HCT116 (cell line): ENCODE data around the gene TIMM29. TPM values are rescaled to one million over a fixed set of nuclear protein-coding genes. Genes with fewer than 3 reads are reported as not detected.

ENCODE experiments used
- ATAC-seq: fragments of 200-7000 bp; cut with Tn5 transposase; 2 replicates; pipeline ENCODE4 v1.9.1; 2020; ENCODE audit warnings: mild to moderate bottlenecking, moderate library complexity
- BruUV-seq: library from RNA; stranded (reverse); fragments of 400-500 nt; replicated peaks from 2 replicates; lab custom pipeline; 2021; lab: Mats Ljungman, UMichigan
- CTCF ChIA-PET: fragments of 300-600 bp; sonication (Branson Sonifier 250); formaldehyde crosslinking; loops from one replicate; lab custom pipeline; 2021; ENCODE audit warnings: antibody characterized with exemption; lab: Charles Lee
- POLR2A ChIA-PET: fragments of 300-600, 350-600 bp; sonication (Branson Sonifier 250); formaldehyde crosslinking; loops from one replicate; lab custom pipeline; 2021; ENCODE audit warnings: antibody characterized with exemption; lab: Charles Lee
- RAD21 ChIA-PET, 2 experiments: fragments of 300-600 bp; sonication (Branson Sonifier 250); formaldehyde crosslinking; loops; one replicate each; lab custom pipeline; 2023; ENCODE audit warnings: low total read pairs in 2 of 2; ENCODE audit not compliant: uncharacterized antibody in 2 of 2, unreplicated experiment in 2 of 2, low non-redundant PET in 1 of 2; lab: Charles Lee
- DNase-seq: peaks from one replicate; pipeline ENCODE4 v3.0.0-alpha.2; 2010; ENCODE audit warnings: low read depth, low spot score
- H2AFZ ChIP-seq: fragments of 200-600 bp; shearing (Covaris generic), sonication (generic); 2 replicates; pipeline ENCODE4 v1.6.1; 2017; ENCODE audit warnings: low read depth, mixed run types, mixed read lengths, antibody characterized with exemption, low read length; ENCODE audit not compliant: poor library complexity, severe bottlenecking
- H3K27ac ChIP-seq: 2 replicates; pipeline ENCODE4 v1.5.1; 2012; ENCODE audit warnings: low read depth, low read length
- H3K27me3 ChIP-seq: fragments of 200-600 bp; sonication (generic); 2 replicates; pipeline ENCODE4 v1.6.1; 2016; ENCODE audit warnings: mixed run types, low read length, mixed read lengths; ENCODE audit not compliant: insufficient read depth
- H3K36me3 ChIP-seq, 2 experiments: fragments of 200-500 bp in 1 of 2; fragments of 200-600 bp in 1 of 2; sonication (Bioruptor generic) in 1 of 2; sonication (generic) in 1 of 2; 2 replicates each; pipeline versions ENCODE4 v1.5.1 to v1.6.1; 2014 to 2016; ENCODE audit warnings: low read length in 2 of 2, inconsistent platforms in 1 of 2, mixed read lengths in 1 of 2, mixed run types in 1 of 2; ENCODE audit not compliant: insufficient read depth in 2 of 2, control insufficient read depth in 1 of 2
- H3K4me1 ChIP-seq, 2 experiments: fragments of 200-600 bp in 1 of 2; sonication (generic) in 1 of 2; 2 replicates each; pipeline versions ENCODE4 v1.5.1 to v1.6.1; 2012 to 2017; ENCODE audit warnings: low read length in 2 of 2, inconsistent platforms in 1 of 2, mild to moderate bottlenecking in 1 of 2, mixed read lengths in 1 of 2, mixed run types in 1 of 2, moderate library complexity in 1 of 2; ENCODE audit not compliant: insufficient read depth in 2 of 2, control insufficient read depth in 1 of 2
- H3K4me2 ChIP-seq: fragments of 200-600 bp; sonication (generic); 2 replicates; pipeline ENCODE4 v1.6.1; 2017; ENCODE audit warnings: mixed run types, low read length, mixed read lengths
- H3K4me3 ChIP-seq, 2 experiments: fragments of 200-600 bp in 1 of 2; sonication (generic) in 1 of 2; replicated peaks in 1 of 2; 2 replicates each; pipeline ENCODE4 v1.5.1; 2011 to 2016; ENCODE audit warnings: low read length in 2 of 2, control low read depth in 1 of 2, low read depth in 1 of 2, mild to moderate bottlenecking in 1 of 2, mixed read lengths in 1 of 2, mixed run types in 1 of 2
- H3K79me2 ChIP-seq: fragments of 200-600 bp; sonication (generic); 2 replicates; pipeline ENCODE4 v1.6.1; 2017; ENCODE audit warnings: mild to moderate bottlenecking, mixed run types, low read length, moderate library complexity, mixed read lengths; ENCODE audit not compliant: insufficient read depth
- H3K9ac ChIP-seq: fragments of 200-600 bp; sonication (generic); 2 replicates; pipeline ENCODE4 v1.6.1; 2016; ENCODE audit warnings: low read length, mixed read lengths
- H3K9me2 ChIP-seq: fragments of 200-600 bp; sonication (generic), shearing (Covaris generic); 2 replicates; pipeline ENCODE4 v1.6.1; 2017; ENCODE audit warnings: mixed run types, mild to moderate bottlenecking, moderate library complexity; ENCODE audit not compliant: insufficient read depth
- H3K9me3 ChIP-seq, 2 experiments: fragments of 200-500 bp in 1 of 2; fragments of 200-600 bp in 1 of 2; sonication (Bioruptor generic) in 1 of 2; sonication (generic) in 1 of 2; 2 replicates each; pipeline ENCODE4 v1.6.1; 2014 to 2017; ENCODE audit warnings: low read length in 2 of 2, mixed read lengths in 2 of 2, inconsistent platforms in 1 of 2, low read depth in 1 of 2, mild to moderate bottlenecking in 1 of 2, mixed run types in 1 of 2, moderate library complexity in 1 of 2; ENCODE audit not compliant: control insufficient read depth in 1 of 2, insufficient read depth in 1 of 2
- H4K20me1 ChIP-seq: fragments of 200-600 bp; sonication (generic), shearing (Covaris generic); 2 replicates; pipeline ENCODE4 v1.6.1; 2017; ENCODE audit warnings: mixed run types, mild to moderate bottlenecking, moderate library complexity; ENCODE audit not compliant: insufficient read depth
- CBX3 ChIP-seq: IDR thresholded peaks from 2 replicates; pipeline ENCODE4 v1.6.1; 2012; ENCODE audit warnings: low read depth
- CTCF ChIP-seq, 3 experiments: fragments of 200-600 bp in 1 of 3; sonication (generic) in 1 of 3; IDR thresholded peaks in 2 of 3; conservative IDR thresholded peaks in 1 of 3; 2 replicates each; pipeline ENCODE4 v1.5.1; 2012 to 2017; ENCODE audit warnings: low read depth in 2 of 3, low read length in 2 of 3, antibody characterized with exemption in 1 of 3, borderline replicate concordance in 1 of 3, control low read depth in 1 of 3, mild to moderate bottlenecking in 1 of 3, mixed read lengths in 1 of 3, mixed run types in 1 of 3, moderate library complexity in 1 of 3; ENCODE audit not compliant: insufficient read depth in 1 of 3
- EZH2 ChIP-seq: fragments of 200-600 bp; sonication (generic); IDR thresholded peaks from 2 replicates; pipeline ENCODE4 v1.6.1; 2017; ENCODE audit warnings: antibody characterized with exemption, mixed run types
- FOSL1 ChIP-seq: IDR thresholded peaks from 2 replicates; pipeline ENCODE4 v1.6.1; 2012; ENCODE audit warnings: low read depth
- JUND ChIP-seq: IDR thresholded peaks from 2 replicates; pipeline ENCODE4 v1.6.1; 2012
- POLR2A ChIP-seq: IDR thresholded peaks from 2 replicates; pipeline ENCODE4 v1.7.0; 2011; ENCODE audit warnings: borderline replicate concordance; ENCODE audit not compliant: insufficient read depth, insufficient read length; ENCODE audit errors: extremely low read depth
- RAD21 ChIP-seq: IDR thresholded peaks from 2 replicates; pipeline ENCODE4 v1.6.1; 2012; ENCODE audit warnings: low read depth, mild to moderate bottlenecking
- REST ChIP-seq: IDR thresholded peaks from 2 replicates; pipeline ENCODE4 v1.6.1; 2012; ENCODE audit warnings: low read depth
- SP1 ChIP-seq: IDR thresholded peaks from 2 replicates; pipeline ENCODE4 v1.6.1; 2012; ENCODE audit warnings: low read depth
- SRF ChIP-seq: IDR thresholded peaks from 2 replicates; pipeline ENCODE4 v1.6.1; 2012; ENCODE audit warnings: low read depth
- TCF7L2 ChIP-seq: IDR thresholded peaks from 2 replicates; pipeline ENCODE4 v1.7.0; 2011; ENCODE audit warnings: borderline replicate concordance, inconsistent platforms; ENCODE audit not compliant: insufficient read depth, insufficient read length; ENCODE audit errors: extremely low read depth
- ZFX ChIP-seq: fragments of 450-650 bp; IDR thresholded peaks from 2 replicates; pipeline ENCODE4 v1.6.1; 2017
- ZNF274 ChIP-seq: fragments of 200-500 bp; sonication (Bioruptor generic); IDR thresholded peaks from 2 replicates; pipeline ENCODE4 v1.6.1; 2014; ENCODE audit warnings: mild to moderate bottlenecking, low read depth, low read length, inconsistent platforms
- intact Hi-C: fragments of 100-400 bp; cut with micrococcal nuclease; formaldehyde crosslinking; loops from 2 replicates; pipeline ENCODE4 v1.10.0; 2022
- total RNA-seq: library from RNA; stranded (reverse); gene quantifications from one replicate; pipeline ENCODE4 v1.2.1, GENCODE V29; 2021; ENCODE audit not compliant: unreplicated experiment

The TIMM29 gene
- total RNA-seq, 1 experiment from 2014 or later, result 20.3 TPM

GRCh38 chr19:10976131-10976892, 47.7 kb downstream of the TIMM29 start:
- DNase-seq, result no peak

More at GRCh38 chr19:10976131-10976892, 47.7 kb downstream of the TIMM29 start:
- no peaks in the 10 kb centered on the region for H3K9me3 ChIP-seq
- BruUV-seq, result no TSS peak
- H4K20me1 ChIP-seq, result peaks cover 3% of the 10 kb centered on the region; the same call in 1 of the 2 replicates
- ChIA-PET CTCF (interaction anchor here (1.0 kb wide), 1 partner anchor 11 kb away, joined by 3 read pairs; no protein-coding TSS in a partner anchor), POLR2A (no interaction called here), RAD21 (no interaction called here)
- H2AFZ ChIP-seq, result no peak overlapping the region
- intact Hi-C loops, result no loop called here
- H3K27ac ChIP-seq, result no peak overlapping the region
- no peaks in the 10 kb centered on the region for H3K27me3 ChIP-seq
- peaks cover 97% of the 10 kb centered on the region for H3K79me2 ChIP-seq
- TF ChIP-seq TCF7L2 (no peak), REST (no peak), RAD21 (no peak), SP1 (no peak), POLR2A (no peak), JUND (no peak), ZNF274 (no peak), SRF (no peak), FOSL1 (no peak), ZFX (no peak), CBX3 (no peak), CTCF (IDR thresholded peaks at IDR 0.05 in 2 of 3, conservative IDR thresholded peaks at IDR 0.05 in 1 of 3; ENCODE audit: borderline replicate concordance in 1 of 3, insufficient read depth in 1 of 3, low read depth in 2 of 3, low read length in 2 of 3) (no peak), EZH2 (no peak)
- ATAC-seq, result no peak
- H3K4me2 ChIP-seq, result no peak overlapping the region
- H3K4me1 ChIP-seq, result peaks cover 17 to 25% of the 10 kb centered on the region in 2 experiments
- H3K4me3 ChIP-seq, result no peak overlapping the region
- H3K9me2 ChIP-seq, result no peaks in the 10 kb centered on the region
- H3K36me3 ChIP-seq, result peaks cover 0 to 4% of the 10 kb centered on the region in 2 experiments; a peak in 1 of 4 replicates
- H3K9ac ChIP-seq, result no peak overlapping the region
